SU-DHL-6 (cell line): ENCODE data around the gene FSIP1.

Experiments used
- H2AFZ ChIP-seq: fragments of 200-600 bp; sonication (generic); 2 replicates; pipeline ENCODE4 v1.6.1; 2014; ENCODE audit warnings: low read depth, mild to moderate bottlenecking, moderate library complexity, mixed read lengths, antibody characterized with exemption, low read length; ENCODE audit not compliant: severe bottlenecking
- H3F3A ChIP-seq: fragments of 200-600 bp; shearing (Covaris generic); 2 replicates; pipeline ENCODE4 v1.6.0; 2016; ENCODE audit warnings: antibody characterized with exemption, mild to moderate bottlenecking; ENCODE audit not compliant: insufficient read depth
- H3K27ac ChIP-seq: fragments of 200-600 bp; sonication (generic); 2 replicates; pipeline ENCODE4 v1.5.1; 2016; ENCODE audit warnings: low read depth, mild to moderate bottlenecking, low read length, moderate library complexity, mixed read lengths
- H3K27me3 ChIP-seq: fragments of 200-600 bp; sonication (generic), shearing (Covaris generic); 2 replicates; pipeline ENCODE4 v1.6.0; 2014; ENCODE audit warnings: mild to moderate bottlenecking, low read length
- H3K36me3 ChIP-seq: fragments of 200-600 bp; sonication (generic); 2 replicates; pipeline ENCODE4 v1.6.1; 2014; ENCODE audit warnings: mild to moderate bottlenecking, low read length, mixed read lengths
- H3K4me2 ChIP-seq: fragments of 300-600, 200-600 bp; shearing (Covaris generic), sonication (generic); 2 replicates; pipeline ENCODE4 v1.6.0; 2014; ENCODE audit warnings: low read length, low read depth, mild to moderate bottlenecking; ENCODE audit not compliant: poor library complexity, severe bottlenecking
- H3K4me3 ChIP-seq: fragments of 200-600 bp; sonication (generic); 2 replicates; pipeline ENCODE4 v1.5.1; 2014; ENCODE audit warnings: antibody characterized with exemption, low read length, mild to moderate bottlenecking, mixed read lengths; ENCODE audit not compliant: insufficient read depth, poor library complexity, severe bottlenecking
- H3K79me2 ChIP-seq: fragments of 200-600 bp; sonication (generic); 2 replicates; pipeline ENCODE4 v1.6.1; 2014; ENCODE audit warnings: mild to moderate bottlenecking, low read length, moderate library complexity; ENCODE audit not compliant: insufficient read depth
- H3K9ac ChIP-seq: fragments of 200-600 bp; sonication (generic); 2 replicates; pipeline ENCODE4 v1.7.0; 2014; ENCODE audit warnings: mild to moderate bottlenecking, low read length
- H3K9me2 ChIP-seq: fragments of 200-600 bp; sonication (generic); replicated peaks from 2 replicates; pipeline ENCODE4 v1.6.1; 2014; ENCODE audit warnings: low read length; ENCODE audit not compliant: insufficient read depth
- H3K9me3 ChIP-seq: fragments of 200-600 bp; sonication (generic); 2 replicates; pipeline ENCODE4 v1.6.1; 2014; ENCODE audit warnings: low read length, mixed read lengths; ENCODE audit not compliant: insufficient read depth
- H4K20me1 ChIP-seq: fragments of 200-600 bp; sonication (generic); 2 replicates; pipeline ENCODE4 v1.6.1; 2014; ENCODE audit warnings: low read depth, mild to moderate bottlenecking, antibody characterized with exemption, low read length, moderate library complexity, mixed read lengths
- EZH2phosphoT487 ChIP-seq: fragments of 200-600 bp; sonication (generic), shearing (Covaris generic); conservative IDR thresholded peaks from 2 replicates; pipeline ENCODE4 v1.6.1; 2018; ENCODE audit warnings: mild to moderate bottlenecking, antibody characterized with exemption, low read length, moderate library complexity, mixed read lengths
- TF ChIP-seq, protein P1 (sequence below): fragments of 200-600 bp; sonication (generic); IDR thresholded peaks from one replicate; pipeline ENCODE4 v1.5.1; 2017; ENCODE audit warnings: antibody characterized with exemption, mild to moderate bottlenecking, low read length, moderate library complexity; ENCODE audit not compliant: insufficient read depth, poor library complexity, severe bottlenecking

The FSIP1 gene

GRCh38 chr15:39741258-39741657 is 41.4 kb downstream of the FSIP1 start:
- Histone ChIP-seq H3K79me2 (no peaks in the 10 kb centered on the region), H2AFZ (no peak overlapping the region), H3K9ac (no peak overlapping the region), H3F3A (no peaks in the 10 kb centered on the region), H3K4me3 (no peak overlapping the region), H3K36me3 (no peaks in the 10 kb centered on the region), H4K20me1 (no peaks in the 10 kb centered on the region), H3K27ac (no peak overlapping the region), H3K9me3 (no peaks in the 10 kb centered on the region), H3K4me2 (no peak overlapping the region), H3K9me2 (no peaks in the 10 kb centered on the region), H3K27me3 (no peaks in the 10 kb centered on the region)
- TF ChIP-seq EZH2phosphoT487 = no peak
- TF ChIP-seq, protein P1, sequence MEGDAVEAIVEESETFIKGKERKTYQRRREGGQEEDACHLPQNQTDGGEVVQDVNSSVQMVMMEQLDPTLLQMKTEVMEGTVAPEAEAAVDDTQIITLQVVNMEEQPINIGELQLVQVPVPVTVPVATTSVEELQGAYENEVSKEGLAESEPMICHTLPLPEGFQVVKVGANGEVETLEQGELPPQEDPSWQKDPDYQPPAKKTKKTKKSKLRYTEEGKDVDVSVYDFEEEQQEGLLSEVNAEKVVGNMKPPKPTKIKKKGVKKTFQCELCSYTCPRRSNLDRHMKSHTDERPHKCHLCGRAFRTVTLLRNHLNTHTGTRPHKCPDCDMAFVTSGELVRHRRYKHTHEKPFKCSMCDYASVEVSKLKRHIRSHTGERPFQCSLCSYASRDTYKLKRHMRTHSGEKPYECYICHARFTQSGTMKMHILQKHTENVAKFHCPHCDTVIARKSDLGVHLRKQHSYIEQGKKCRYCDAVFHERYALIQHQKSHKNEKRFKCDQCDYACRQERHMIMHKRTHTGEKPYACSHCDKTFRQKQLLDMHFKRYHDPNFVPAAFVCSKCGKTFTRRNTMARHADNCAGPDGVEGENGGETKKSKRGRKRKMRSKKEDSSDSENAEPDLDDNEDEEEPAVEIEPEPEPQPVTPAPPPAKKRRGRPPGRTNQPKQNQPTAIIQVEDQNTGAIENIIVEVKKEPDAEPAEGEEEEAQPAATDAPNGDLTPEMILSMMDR = no peak

GRCh38 chr15:39738998-39739397 is 43.6 kb downstream of the FSIP1 start:
- Histone ChIP-seq H3K27ac (no peak overlapping the region), H3K9ac (no peak overlapping the region), H3K27me3 (0 out of 2 replicates have a peak, but pooled peaks cover 2% of the 10 kb centered on the region), H3K9me2 (no peaks in the 10 kb centered on the region), H3K79me2 (no peaks in the 10 kb centered on the region), H4K20me1 (no peaks in the 10 kb centered on the region), H3K9me3 (no peaks in the 10 kb centered on the region), H3K4me3 (no peak overlapping the region), H2AFZ (no peak overlapping the region), H3F3A (no peaks in the 10 kb centered on the region), H3K36me3 (no peaks in the 10 kb centered on the region), H3K4me2 (no peak overlapping the region)
- TF ChIP-seq EZH2phosphoT487 = no peak

DNA sequence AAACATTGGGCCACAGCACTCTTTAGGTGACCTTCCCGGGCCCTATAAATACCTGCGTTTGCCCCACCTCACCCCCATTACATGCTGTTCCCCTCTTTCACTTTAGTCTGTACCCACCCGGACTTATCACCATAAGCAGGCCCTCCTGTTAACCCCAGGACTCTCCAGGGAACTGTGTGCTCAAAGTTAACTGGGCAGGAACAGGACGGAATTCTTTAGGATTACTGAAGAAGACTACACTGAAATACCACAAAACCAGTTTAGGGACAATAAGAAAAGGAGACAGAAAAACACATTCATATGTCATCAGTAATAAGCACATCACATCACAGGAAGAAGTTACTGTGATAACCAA is 45.5 kb downstream of the FSIP1 start:
- Histone ChIP-seq H3K9me3 (no peaks in the 10 kb centered on the region), H3K9ac (no peak overlapping the region), H2AFZ (no peak overlapping the region), H3K4me3 (no peak overlapping the region), H3K79me2 (no peaks in the 10 kb centered on the region), H4K20me1 (no peaks in the 10 kb centered on the region), H3K9me2 (no peaks in the 10 kb centered on the region), H3F3A (no peaks in the 10 kb centered on the region), H3K27me3 (0 out of 2 replicates have a peak, but pooled peaks cover 2% of the 10 kb centered on the region), H3K27ac (no peak overlapping the region), H3K4me2 (no peak overlapping the region), H3K36me3 (no peaks in the 10 kb centered on the region)
- TF ChIP-seq EZH2phosphoT487 = no peak
- TF ChIP-seq, protein P1 = no peak

DNA sequence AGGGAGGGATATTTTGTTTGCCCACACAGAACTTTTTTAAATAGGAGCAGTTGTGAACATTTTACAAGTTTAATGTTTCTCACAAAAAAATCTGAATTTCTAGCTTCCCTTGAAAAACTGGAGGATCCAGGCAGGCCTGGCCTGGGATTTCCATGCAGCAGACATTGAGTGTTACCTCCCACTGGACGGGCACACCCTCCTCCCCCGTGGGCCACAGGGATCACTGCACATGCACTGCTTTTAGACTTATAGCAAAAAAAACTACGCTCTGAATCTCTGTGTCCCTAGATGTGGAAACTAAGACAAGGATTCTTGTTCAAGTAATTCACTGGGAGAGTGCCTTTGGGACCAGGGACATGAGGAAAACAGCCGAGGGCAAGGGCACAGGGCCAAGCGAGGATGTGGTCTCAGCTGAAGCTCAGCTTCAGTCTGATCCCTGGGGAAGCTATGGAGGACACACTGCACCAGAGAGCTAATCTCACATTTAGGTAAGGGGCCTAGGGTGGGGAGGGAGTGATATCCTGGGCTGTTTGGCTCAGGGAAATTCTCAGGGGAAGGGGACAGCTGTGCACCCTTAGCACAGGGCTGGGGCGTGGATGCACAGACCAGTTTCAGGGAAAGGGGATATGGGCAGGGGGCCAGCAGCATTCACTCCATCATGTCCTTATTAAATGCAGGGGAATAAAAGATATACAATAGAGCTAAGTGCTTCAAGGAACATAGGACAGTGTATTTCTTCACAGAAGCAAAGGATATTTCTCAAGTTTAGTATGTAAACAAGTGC is 46.0 kb downstream of the FSIP1 start:
- Histone ChIP-seq H4K20me1 (no peaks in the 10 kb centered on the region), H3K9me2 (no peaks in the 10 kb centered on the region), H3K9me3 (no peaks in the 10 kb centered on the region), H3K4me2 (no peak overlapping the region), H3K4me3 (no peak overlapping the region), H3K27me3 (0 out of 2 replicates have a peak, but pooled peaks cover 2% of the 10 kb centered on the region), H3K9ac (no peak overlapping the region), H3K36me3 (no peaks in the 10 kb centered on the region), H3K79me2 (no peaks in the 10 kb centered on the region), H3F3A (no peaks in the 10 kb centered on the region), H3K27ac (no peak overlapping the region), H2AFZ (no peak overlapping the region)
- TF ChIP-seq, protein P1 = no peak
